Panc1 (cell line): ENCODE results near the gene SLC6A20. TPM values are rescaled to one million over a fixed set of nuclear protein-coding genes. Genes with fewer than 3 reads are reported as not detected.

Source experiments
- ATAC-seq: fragments of 200-7000 bp; cut with Tn5 transposase; 2 replicates; pipeline ENCODE4 v1.9.1; 2020; ENCODE audit warnings: mild to moderate bottlenecking, moderate library complexity
- BruUV-seq: library from RNA; stranded (reverse); fragments of 400-500 nt; replicated peaks from 2 replicates; lab custom pipeline; 2021; lab: Mats Ljungman, UMichigan
- CTCF ChIA-PET: fragments of 300-600 bp; sonication (Branson Sonifier 250); formaldehyde crosslinking; loops from one replicate; lab custom pipeline; 2022; ENCODE audit warnings: antibody characterized with exemption; lab: Charles Lee
- POLR2A ChIA-PET: fragments of 300-600 bp; sonication (Branson Sonifier 250); formaldehyde crosslinking; loops from one replicate; lab custom pipeline; 2022; ENCODE audit warnings: antibody characterized with exemption; lab: Charles Lee
- DNase-seq: peaks from one replicate; pipeline ENCODE4 v3.0.0-alpha.2; 2010; ENCODE audit warnings: low read depth, low spot score
- H3K27ac ChIP-seq: 2 replicates; pipeline ENCODE4 v1.5.1; 2011; ENCODE audit warnings: mild to moderate bottlenecking, low read length, inconsistent platforms
- H3K27me3 ChIP-seq: fragments of 200-500 bp; sonication (Bioruptor generic); 2 replicates; pipeline ENCODE4 v1.6.0; 2014; ENCODE audit warnings: low read length, inconsistent platforms; ENCODE audit not compliant: control insufficient read depth, insufficient read depth
- H3K36me3 ChIP-seq: fragments of 200-500 bp; sonication (Bioruptor generic); 2 replicates; pipeline ENCODE4 v1.5.1; 2014; ENCODE audit warnings: inconsistent platforms, mild to moderate bottlenecking, low read length, moderate library complexity; ENCODE audit not compliant: control insufficient read depth, insufficient read depth
- H3K4me1 ChIP-seq: 2 replicates; pipeline ENCODE4 v1.5.1; 2011; ENCODE audit warnings: inconsistent platforms, mild to moderate bottlenecking, low read length, moderate library complexity; ENCODE audit not compliant: control insufficient read depth, insufficient read depth
- H3K4me3 ChIP-seq, 2 experiments: 2 replicates each; pipeline ENCODE4 v1.5.1; 2011 to 2012; ENCODE audit warnings: low read depth in 2 of 2, low read length in 2 of 2, mild to moderate bottlenecking in 2 of 2, inconsistent platforms in 1 of 2, moderate library complexity in 1 of 2
- H3K9me3 ChIP-seq: fragments of 200-500 bp; sonication (Bioruptor generic); 2 replicates; pipeline ENCODE4 v1.5.1; 2014; ENCODE audit warnings: low read depth, mild to moderate bottlenecking, inconsistent platforms, low read length, moderate library complexity; ENCODE audit not compliant: control insufficient read depth, insufficient read depth
- POLR2AphosphoS5 ChIP-seq: IDR thresholded peaks from 2 replicates; pipeline ENCODE4 v1.6.1; 2012; ENCODE audit warnings: mild to moderate bottlenecking, low read depth, low read length, moderate library complexity
- REST ChIP-seq, 2 experiments: IDR thresholded peaks; 2 replicates each; pipeline ENCODE4 v1.6.1; 2011 to 2012; ENCODE audit warnings: low read depth in 2 of 2, control low read depth in 1 of 2, low read length in 1 of 2, mild to moderate bottlenecking in 1 of 2, moderate library complexity in 1 of 2; ENCODE audit not compliant: insufficient read depth in 1 of 2
- SIN3A ChIP-seq: IDR thresholded peaks from 2 replicates; pipeline ENCODE4 v1.6.1; 2012; ENCODE audit warnings: low read depth, mild to moderate bottlenecking, low read length, moderate library complexity, borderline replicate concordance; ENCODE audit not compliant: insufficient read depth
- TCF7L2 ChIP-seq: IDR thresholded peaks from 2 replicates; pipeline ENCODE4 v1.6.1; 2011; ENCODE audit warnings: mild to moderate bottlenecking, low read depth, low read length, inconsistent platforms
- in situ Hi-C: cut with HindIII; loops from 2 replicates; pipeline ENCODE4 v1.10.0; 2016; ENCODE audit warnings: low sequenced_read_pairs, low pct_unique_long_range_greater_than_20kb
- intact Hi-C: fragments of 100-400 bp; cut with micrococcal nuclease; formaldehyde crosslinking; loops from one replicate; pipeline ENCODE4 v1.10.0; 2022; ENCODE audit not compliant: unreplicated experiment
- total RNA-seq: library from RNA; stranded (reverse); gene quantifications from one replicate; pipeline ENCODE4 v1.2.1, GENCODE V29; 2021; ENCODE audit not compliant: unreplicated experiment
- TF ChIP-seq, protein P1 (sequence below): fragments of 450-650 bp; IDR thresholded peaks from 2 replicates; pipeline ENCODE4 v1.5.1; 2017; ENCODE audit warnings: mild to moderate bottlenecking

Gene SLC6A20
- total RNA-seq, 1 experiment from 2014 or later, result 0.28 TPM

DNA sequence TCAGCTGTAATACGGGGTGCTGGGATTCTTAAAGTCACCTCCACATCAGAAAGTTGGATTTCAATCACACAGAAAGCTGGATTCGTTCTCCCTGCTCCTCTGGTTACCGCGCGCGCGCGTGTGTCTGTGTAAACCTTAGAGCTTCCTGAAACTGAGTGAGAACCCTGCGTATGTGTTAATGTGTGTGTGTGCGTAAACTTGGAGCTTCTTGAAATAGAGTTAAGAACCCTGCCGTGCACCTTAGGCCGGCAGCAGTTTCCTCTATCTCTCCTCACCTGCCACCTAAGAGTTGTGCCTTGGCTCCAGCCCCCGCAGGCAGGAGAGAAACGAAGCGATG lies 45.1 kb upstream of the SLC6A20 start:
- intact Hi-C loops (no loop called here), in situ Hi-C loops (no loop called here)
- Histone ChIP-seq H3K9me3 (no peaks in the 10 kb centered on the region), H3K4me3 (peak overlapping the region; percentile 80 to 90), H3K4me1 (no peaks in the 10 kb centered on the region), H3K27me3 (peaks cover 3% of the 10 kb centered on the region; the same call in 1 of the 2 replicates), H3K36me3 (no peaks in the 10 kb centered on the region; the same call in 1 of the 2 replicates), H3K27ac (peak overlapping the region; percentile 51)
- no TSS peak for BruUV-seq
- DNase-seq (no peak), ATAC-seq (peak; percentile 62)
- TF ChIP-seq, protein P1, sequence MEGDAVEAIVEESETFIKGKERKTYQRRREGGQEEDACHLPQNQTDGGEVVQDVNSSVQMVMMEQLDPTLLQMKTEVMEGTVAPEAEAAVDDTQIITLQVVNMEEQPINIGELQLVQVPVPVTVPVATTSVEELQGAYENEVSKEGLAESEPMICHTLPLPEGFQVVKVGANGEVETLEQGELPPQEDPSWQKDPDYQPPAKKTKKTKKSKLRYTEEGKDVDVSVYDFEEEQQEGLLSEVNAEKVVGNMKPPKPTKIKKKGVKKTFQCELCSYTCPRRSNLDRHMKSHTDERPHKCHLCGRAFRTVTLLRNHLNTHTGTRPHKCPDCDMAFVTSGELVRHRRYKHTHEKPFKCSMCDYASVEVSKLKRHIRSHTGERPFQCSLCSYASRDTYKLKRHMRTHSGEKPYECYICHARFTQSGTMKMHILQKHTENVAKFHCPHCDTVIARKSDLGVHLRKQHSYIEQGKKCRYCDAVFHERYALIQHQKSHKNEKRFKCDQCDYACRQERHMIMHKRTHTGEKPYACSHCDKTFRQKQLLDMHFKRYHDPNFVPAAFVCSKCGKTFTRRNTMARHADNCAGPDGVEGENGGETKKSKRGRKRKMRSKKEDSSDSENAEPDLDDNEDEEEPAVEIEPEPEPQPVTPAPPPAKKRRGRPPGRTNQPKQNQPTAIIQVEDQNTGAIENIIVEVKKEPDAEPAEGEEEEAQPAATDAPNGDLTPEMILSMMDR, result no peak
- TF ChIP-seq REST (IDR thresholded peaks at IDR 0.05; ENCODE audit: insufficient read depth in 1 of 2, low read depth in 2 of 2, low read length in 1 of 2) (no peak), TCF7L2 (no peak), SIN3A (no peak), POLR2AphosphoS5 (no peak)
- ChIA-PET CTCF (interaction anchor here (1.1 kb wide), 1 partner anchor 88 kb away, joined by 3 read pairs; no protein-coding TSS in a partner anchor), POLR2A (interaction anchor here (0.6 kb wide), 1 partner anchor 39 kb away, joined by 3 read pairs; no protein-coding TSS in a partner anchor)

GRCh38 chr3:45838466-45838865 lies 42.1 kb upstream of the SLC6A20 start:
- TF ChIP-seq, protein P1, result no peak
- TF ChIP-seq TCF7L2 (no peak), POLR2AphosphoS5 (no peak), REST (IDR thresholded peaks at IDR 0.05; ENCODE audit: insufficient read depth in 1 of 2, low read depth in 2 of 2, low read length in 1 of 2) (no peak), SIN3A (no peak)
- ATAC-seq, result no peak
- H3K27me3 ChIP-seq, result no peaks in the 10 kb centered on the region
- in situ Hi-C loops (no loop called here), intact Hi-C loops (no loop called here)
- H3K4me1 ChIP-seq, result no peaks in the 10 kb centered on the region
- H3K36me3 ChIP-seq, result no peaks in the 10 kb centered on the region; the same call in 1 of the 2 replicates
- POLR2A ChIA-PET, result no interaction called here
- CTCF ChIA-PET, result no interaction called here
- H3K27ac ChIP-seq, result no peak overlapping the region
- H3K9me3 ChIP-seq, result no peaks in the 10 kb centered on the region
- H3K4me3 ChIP-seq, result no peak overlapping the region
- BruUV-seq, result no TSS peak
- DNase-seq, result no peak
